Stimulated activated naive CD8-positive, alpha-beta T cell treated with anti-CD3 and anti-CD28 coated beads, Interleukin-15, Interleukin-2, amounts not matched to agents 100 U/mL and 50 U/mL, for 24 hours (primary cell): ENCODE data around the gene KRTAP12-3.

Experiments
- ATAC-seq: fragments of 150-1000 bp; cut with Tn5 transposase; one replicate; pipeline ENCODE4 v1.10.0; 2021
- DNase-seq: peaks from one replicate; pipeline ENCODE4 v3.0.0; 2021

Gene KRTAP12-3

GRCh38 chr21:44702973-44703730, 45.4 kb downstream of the KRTAP12-3 start:
- no peak for ATAC-seq
- DNase-seq, result no peak

GRCh38 chr21:44703731-44704635, 46.3 kb downstream of the KRTAP12-3 start:
- ATAC-seq, result no peak
- no peak for DNase-seq

- no peak for ATAC-seq
- DNase-seq, result no peak
These were observed 46.9 kb downstream of the KRTAP12-3 start for GRCh38 chr21:44704636-44705001.

GRCh38 chr21:44706026-44706705, 48.4 kb downstream of the KRTAP12-3 start:
- ATAC-seq, result no peak
- DNase-seq, result no peak

- no peak for ATAC-seq
- no peak for DNase-seq
These were observed 49.2 kb downstream of the KRTAP12-3 start for GRCh38 chr21:44706706-44707581.
